Parathyroid adenoma (tissue), 2 donors: ENCODE data around the gene LRBA.

Experiments
- H2AFZ ChIP-seq: fragments of 300-600 bp; sonication (generic); one replicate; pipeline ENCODE4 v1.7.0; 2017; ENCODE audit warnings: antibody characterized with exemption, mild to moderate bottlenecking
- H3K27ac ChIP-seq: fragments of 300-600 bp; sonication (generic); one replicate; pipeline ENCODE4 v1.7.0; 2017
- H3K27me3 ChIP-seq: fragments of 300-600 bp; sonication (generic); one replicate; pipeline ENCODE4 v1.7.0; 2017; ENCODE audit warnings: low read length; ENCODE audit not compliant: control insufficient read depth, insufficient read depth
- H3K36me3 ChIP-seq: fragments of 300-600 bp; sonication (generic); one replicate; pipeline ENCODE4 v1.7.0; 2017; ENCODE audit warnings: low read length; ENCODE audit not compliant: control insufficient read depth, insufficient read depth
- H3K4me1 ChIP-seq: fragments of 300-600 bp; sonication (generic); one replicate; pipeline ENCODE4 v1.7.0; 2017; ENCODE audit warnings: control low read depth
- H3K4me2 ChIP-seq: fragments of 300-600 bp; sonication (generic); one replicate; pipeline ENCODE4 v1.7.0; 2017; ENCODE audit warnings: low read length
- H3K4me3 ChIP-seq: fragments of 300-600 bp; sonication (generic); one replicate; pipeline ENCODE4 v1.7.0; 2017; ENCODE audit warnings: low read depth, low read length
- H3K79me2 ChIP-seq: fragments of 300-600 bp; sonication (generic); one replicate; pipeline ENCODE4 v1.7.0; 2017; ENCODE audit warnings: control low read depth
- H3K9ac ChIP-seq: fragments of 300-600 bp; sonication (generic); one replicate; pipeline ENCODE4 v1.7.0; 2017; ENCODE audit warnings: mild to moderate bottlenecking
- H3K9me3 ChIP-seq: fragments of 300-600 bp; sonication (generic); one replicate; pipeline ENCODE4 v1.7.0; 2017; ENCODE audit warnings: low read length; ENCODE audit not compliant: control insufficient read depth
- CTCF ChIP-seq: fragments of 300-600 bp; sonication (generic); IDR thresholded peaks from one replicate; pipeline ENCODE4 v1.7.0; 2017; ENCODE audit warnings: antibody characterized with exemption, mild to moderate bottlenecking
- donor health status: primary hyperparathyroidism.

The LRBA gene

GRCh38 chr4:150578745-150579501 lies 436.2 kb downstream of the LRBA start:
- no peak overlapping the region for H3K4me2 ChIP-seq
- no peaks in the 10 kb centered on the region for H3K9me3 ChIP-seq
- H3K9ac ChIP-seq = no peak overlapping the region
- no peak overlapping the region for H3K4me3 ChIP-seq
- H3K27ac ChIP-seq = no peak overlapping the region
- no peak overlapping the region for H2AFZ ChIP-seq
- no peak for TF ChIP-seq CTCF
- H3K27me3 ChIP-seq = no peaks in the 10 kb centered on the region
- H3K4me1 ChIP-seq = no peaks in the 10 kb centered on the region
- H3K36me3 ChIP-seq = no peaks in the 10 kb centered on the region
- H3K79me2 ChIP-seq = no peaks in the 10 kb centered on the region

GRCh38 chr4:150577796-150578195 lies 437.3 kb downstream of the LRBA start:
- Histone ChIP-seq H3K4me3 (no peak overlapping the region), H3K79me2 (no peaks in the 10 kb centered on the region), H3K9ac (no peak overlapping the region), H3K36me3 (no peaks in the 10 kb centered on the region), H3K4me1 (no peaks in the 10 kb centered on the region), H3K27ac (no peak overlapping the region), H3K9me3 (no peaks in the 10 kb centered on the region), H2AFZ (no peak overlapping the region), H3K4me2 (no peak overlapping the region), H3K27me3 (no peaks in the 10 kb centered on the region)
- TF ChIP-seq CTCF = no peak

- TF ChIP-seq CTCF = no peak
- no peaks in the 10 kb centered on the region for H3K9me3 ChIP-seq
- H3K27me3 ChIP-seq = no peaks in the 10 kb centered on the region
- no peak overlapping the region for H3K4me2 ChIP-seq
- H2AFZ ChIP-seq = no peak overlapping the region
- H3K27ac ChIP-seq = no peak overlapping the region
- H3K79me2 ChIP-seq = no peaks in the 10 kb centered on the region
- H3K4me1 ChIP-seq = no peaks in the 10 kb centered on the region
- no peak overlapping the region for H3K4me3 ChIP-seq
- H3K9ac ChIP-seq = no peak overlapping the region
- no peaks in the 10 kb centered on the region for H3K36me3 ChIP-seq
These were observed 440.4 kb downstream of the LRBA start for GRCh38 chr4:150574678-150575077.

GRCh38 chr4:150573534-150573933 lies 441.6 kb downstream of the LRBA start:
- Histone ChIP-seq H3K36me3 (no peaks in the 10 kb centered on the region), H3K4me3 (no peak overlapping the region), H3K4me2 (no peak overlapping the region), H3K9me3 (no peaks in the 10 kb centered on the region), H3K27ac (no peak overlapping the region), H2AFZ (no peak overlapping the region), H3K4me1 (no peaks in the 10 kb centered on the region), H3K79me2 (no peaks in the 10 kb centered on the region), H3K9ac (no peak overlapping the region), H3K27me3 (no peaks in the 10 kb centered on the region)
- no peak for TF ChIP-seq CTCF
